ENCODE measurements around the gene TENM3.

GRCh38 chr4:182325397-182325796 is 82.2 kb downstream of the TENM3 start:
- no peak for TF ChIP-seq GATA3 (IDR thresholded peaks at IDR 0.05; ENCODE audit: low read depth, low read length)
- no peak for TF ChIP-seq GATA2 (IDR thresholded peaks at IDR 0.05; ENCODE audit: low read depth, low read length)

Data from SH-SY5Y (cell line).